AML-193 (cell line): ENCODE results near the gene RBM19.
"Not testable (repeated sequence)": the region's sequence is repeated elsewhere in the genome, so short reads cannot be mapped to it uniquely, and the experiment has no call there.

ENCODE experiments used
- DNase-seq, 2 experiments: peaks; one replicate each; lab custom pipeline; 2025; lab: John Stamatoyannopoulos, UW

The RBM19 gene

GRCh38 chr12:113903381-113903863, 62.7 kb downstream of the RBM19 start:
- no peak for DNase-seq

GRCh38 chr12:113901319-113901718, 64.8 kb downstream of the RBM19 start:
- DNase-seq: not testable (repeated sequence)

GRCh38 chr12:113900716-113901115, 65.4 kb downstream of the RBM19 start:
- DNase-seq: no peak

- no peak for DNase-seq
Observed at GRCh38 chr12:113899561-113900471, 66.3 kb downstream of the RBM19 start.

GRCh38 chr12:113899042-113899560, 67.0 kb downstream of the RBM19 start:
- no peak for DNase-seq

- DNase-seq: no peak
Observed at GRCh38 chr12:113898466-113898865, 67.7 kb downstream of the RBM19 start.

- DNase-seq: no peak
Observed at GRCh38 chr12:113897406-113897805, 68.7 kb downstream of the RBM19 start.

- no peak for DNase-seq
Observed at GRCh38 chr12:113896841-113897240, 69.3 kb downstream of the RBM19 start.

- no peak for DNase-seq
Observed at GRCh38 chr12:113896194-113896593, 69.9 kb downstream of the RBM19 start.

GRCh38 chr12:113895176-113895575, 70.9 kb downstream of the RBM19 start:
- no peak for DNase-seq

GRCh38 chr12:113894697-113895096, 71.4 kb downstream of the RBM19 start:
- no peak for DNase-seq

GRCh38 chr12:113893221-113893620, 72.9 kb downstream of the RBM19 start:
- no peak for DNase-seq

GRCh38 chr12:113892556-113892955, 73.6 kb downstream of the RBM19 start:
- no peak for DNase-seq

GRCh38 chr12:113891739-113892520, 74.2 kb downstream of the RBM19 start:
- DNase-seq: no peak

GRCh38 chr12:113891167-113891692, 74.9 kb downstream of the RBM19 start:
- no peak for DNase-seq

GRCh38 chr12:113889891-113890581, 76.1 kb downstream of the RBM19 start:
- no peak for DNase-seq

GRCh38 chr12:113889076-113889475, 77.0 kb downstream of the RBM19 start:
- DNase-seq: no peak

- DNase-seq: no peak
Observed at GRCh38 chr12:113888435-113888834, 77.7 kb downstream of the RBM19 start.

GRCh38 chr12:113887906-113888305, 78.2 kb downstream of the RBM19 start:
- DNase-seq: no peak

- no peak for DNase-seq
Observed at GRCh38 chr12:113886721-113887120, 79.4 kb downstream of the RBM19 start.

- no peak for DNase-seq
Observed at GRCh38 chr12:113884392-113884791, 81.7 kb downstream of the RBM19 start.

GRCh38 chr12:113882690-113883089, 83.4 kb downstream of the RBM19 start:
- DNase-seq: no peak
